ENCODE data around the gene RPH3AL.

DNA sequence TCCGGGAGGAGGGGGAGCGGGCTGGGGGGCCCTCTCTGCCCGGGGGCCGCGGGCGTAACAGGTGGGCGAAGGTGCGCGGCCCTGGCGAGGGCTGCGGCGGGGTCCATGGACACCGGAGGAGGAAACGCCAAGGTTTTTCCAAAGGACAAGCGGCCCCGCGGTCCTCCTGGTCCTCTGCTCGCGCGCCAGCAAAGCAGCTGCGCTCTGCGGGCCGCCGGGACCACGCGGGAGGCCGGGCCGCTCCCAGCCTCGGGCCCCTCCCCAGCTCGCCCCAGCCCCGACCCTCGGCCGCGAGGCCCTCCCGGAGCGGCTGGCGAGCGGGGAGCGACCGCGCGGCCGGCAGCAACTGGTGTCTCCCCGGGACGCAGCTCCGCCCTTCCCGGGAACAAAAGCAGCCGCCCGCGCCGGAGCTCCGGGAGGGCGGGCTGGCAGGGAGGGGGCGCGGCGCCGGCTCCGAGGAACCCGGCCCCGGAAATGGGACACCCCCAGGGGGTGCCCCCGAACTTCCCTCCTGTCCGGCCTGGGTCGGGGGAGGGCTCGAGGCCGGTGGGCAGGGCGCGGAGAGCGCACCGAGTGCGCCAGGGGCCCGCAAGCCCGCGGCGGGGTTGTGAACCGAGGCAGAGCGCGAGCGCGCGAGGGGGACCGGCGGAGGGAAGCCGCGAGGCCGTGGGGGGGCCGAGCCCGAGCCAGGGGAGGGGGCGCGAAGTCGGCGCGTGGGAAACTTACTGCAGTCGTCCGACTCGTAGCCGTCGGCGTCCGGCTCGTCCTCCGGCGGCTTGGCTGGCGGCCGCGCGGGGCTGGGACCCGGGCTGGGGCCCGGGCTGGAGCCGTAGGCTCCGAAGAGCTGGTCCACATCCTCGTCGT, 172.0 kb downstream of the RPH3AL start:
- TF ChIP-seq EZH2 (IDR thresholded peaks at IDR 0.05; ENCODE audit: low read depth): no peak
- TF ChIP-seq, protein P1, sequence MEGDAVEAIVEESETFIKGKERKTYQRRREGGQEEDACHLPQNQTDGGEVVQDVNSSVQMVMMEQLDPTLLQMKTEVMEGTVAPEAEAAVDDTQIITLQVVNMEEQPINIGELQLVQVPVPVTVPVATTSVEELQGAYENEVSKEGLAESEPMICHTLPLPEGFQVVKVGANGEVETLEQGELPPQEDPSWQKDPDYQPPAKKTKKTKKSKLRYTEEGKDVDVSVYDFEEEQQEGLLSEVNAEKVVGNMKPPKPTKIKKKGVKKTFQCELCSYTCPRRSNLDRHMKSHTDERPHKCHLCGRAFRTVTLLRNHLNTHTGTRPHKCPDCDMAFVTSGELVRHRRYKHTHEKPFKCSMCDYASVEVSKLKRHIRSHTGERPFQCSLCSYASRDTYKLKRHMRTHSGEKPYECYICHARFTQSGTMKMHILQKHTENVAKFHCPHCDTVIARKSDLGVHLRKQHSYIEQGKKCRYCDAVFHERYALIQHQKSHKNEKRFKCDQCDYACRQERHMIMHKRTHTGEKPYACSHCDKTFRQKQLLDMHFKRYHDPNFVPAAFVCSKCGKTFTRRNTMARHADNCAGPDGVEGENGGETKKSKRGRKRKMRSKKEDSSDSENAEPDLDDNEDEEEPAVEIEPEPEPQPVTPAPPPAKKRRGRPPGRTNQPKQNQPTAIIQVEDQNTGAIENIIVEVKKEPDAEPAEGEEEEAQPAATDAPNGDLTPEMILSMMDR (conservative IDR thresholded peaks at IDR 0.05): no peak
